ENCODE data around the gene GATA6. TPM values are rescaled to one million over a fixed set of nuclear protein-coding genes. Genes with fewer than 3 reads are reported as not detected.

Gene GATA6
- total and polyA plus RNA-seq, 2 of the 8 experiments (the other 6 are each of a cell fraction or from before 2014, with no cell fraction given) = 0.09 TPM; not detected in 1

DNA sequence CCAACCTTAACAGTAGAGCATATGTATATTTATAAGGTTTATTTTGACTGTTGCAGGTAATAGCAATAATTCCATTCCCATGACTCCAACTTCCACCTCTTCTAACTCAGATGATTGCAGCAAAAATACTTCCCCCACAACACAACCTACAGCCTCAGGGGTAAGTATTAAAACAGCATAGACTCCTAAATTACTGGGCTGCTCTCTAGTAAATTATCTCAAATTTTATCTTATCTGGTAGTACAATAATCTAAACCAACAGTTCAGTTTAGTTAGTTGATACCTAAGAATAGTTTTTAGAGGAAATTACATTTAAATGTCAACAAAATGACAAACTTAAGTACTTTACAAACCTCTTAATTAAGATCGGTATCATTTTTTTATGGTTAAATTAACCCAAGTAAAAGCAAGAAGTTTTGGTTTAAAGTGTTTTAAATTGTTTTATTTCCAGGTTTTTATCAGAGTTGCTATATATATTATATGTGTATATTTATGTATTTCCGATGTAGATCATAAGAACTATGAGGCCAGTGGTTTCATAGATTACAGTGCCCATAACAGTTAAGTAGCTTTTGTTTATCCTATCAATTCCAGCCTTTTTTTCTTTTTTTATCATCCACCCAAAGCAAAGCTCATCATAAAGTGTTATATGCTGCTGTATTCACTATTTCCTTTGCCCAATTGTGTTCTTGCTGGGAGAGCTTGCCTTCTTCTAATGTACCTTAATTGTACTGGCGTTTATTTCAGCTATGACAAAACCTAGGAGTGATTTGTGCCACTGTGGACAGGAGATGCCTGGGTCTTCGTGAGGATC, 13.7 kb downstream of the GATA6 start:
- Histone ChIP-seq H2BK20ac (ENCODE audit: low read length) (no peak overlapping the region), H3K27me3 (replicated peaks in 1 of 4; ENCODE audit: control insufficient read depth in 3 of 4, extremely low read depth in 1 of 4, insufficient read depth in 3 of 4, low read length in 3 of 4) (peaks cover 14 to 27% (median 18%) of the 10 kb centered on the region in 4 experiments)
- no peak for TF ChIP-seq PHF8 (conservative IDR thresholded peaks at IDR 0.05; ENCODE audit: low read depth, low read length)
- TF ChIP-seq SIN3A (conservative IDR thresholded peaks at IDR 0.05 in 1 of 2, IDR thresholded peaks at IDR 0.05 in 1 of 2; ENCODE audit: low read depth in 1 of 2, low read length in 2 of 2) = no peak
- no peak for TF ChIP-seq GABPA (IDR thresholded peaks at IDR 0.05; ENCODE audit: borderline replicate concordance, insufficient read depth, low read length)
- no peak for TF ChIP-seq KDM5A (IDR thresholded peaks at IDR 0.05; ENCODE audit: low read length)
- no peak for TF ChIP-seq SP2 (IDR thresholded peaks at IDR 0.05; ENCODE audit: low read length)
- no peak for TF ChIP-seq HDAC6 (IDR thresholded peaks at IDR 0.05; ENCODE audit: low read depth, low read length)
- TF ChIP-seq TAF1 (IDR thresholded peaks at IDR 0.05; ENCODE audit: low read depth, low read length) = no peak
- no peak for TF ChIP-seq GTF2F1 (IDR thresholded peaks at IDR 0.05; ENCODE audit: borderline replicate concordance, low read depth, low read length)
- TF ChIP-seq, protein P1, sequence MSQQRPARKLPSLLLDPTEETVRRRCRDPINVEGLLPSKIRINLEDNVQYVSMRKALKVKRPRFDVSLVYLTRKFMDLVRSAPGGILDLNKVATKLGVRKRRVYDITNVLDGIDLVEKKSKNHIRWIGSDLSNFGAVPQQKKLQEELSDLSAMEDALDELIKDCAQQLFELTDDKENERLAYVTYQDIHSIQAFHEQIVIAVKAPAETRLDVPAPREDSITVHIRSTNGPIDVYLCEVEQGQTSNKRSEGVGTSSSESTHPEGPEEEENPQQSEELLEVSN (IDR thresholded peaks at IDR 0.05) = no peak
- TF ChIP-seq RAD21 (IDR thresholded peaks at IDR 0.05 in 1 of 2, conservative IDR thresholded peaks at IDR 0.05 in 1 of 2; ENCODE audit: low read depth in 2 of 2, low read length in 2 of 2) = no peak
- no peak for TF ChIP-seq TAF7 (optimal IDR thresholded peaks at IDR 0.05; ENCODE audit: borderline replicate concordance, low read depth, low read length)

More for the DNA sequence above, 13.7 kb downstream of the GATA6 start:
- Histone ChIP-seq H3K9ac (replicated peaks in 1 of 4; ENCODE audit: extremely low read depth in 1 of 4, low read depth in 3 of 4, low read length in 3 of 4) (no peak overlapping the region), H3K4me1 (replicated peaks in 1 of 4; ENCODE audit: control insufficient read depth in 3 of 4, insufficient read depth in 4 of 4, low read length in 3 of 4) (no peaks in the 10 kb centered on the region; a peak in 1 of 7 replicates), H2BK15ac (ENCODE audit: low read length) (no peak overlapping the region), H2BK120ac (replicated peaks; ENCODE audit: low read depth, low read length) (no peak overlapping the region), H3K18ac (ENCODE audit: extremely low read depth, low read length) (no peak overlapping the region), H2AFZ (ENCODE audit: low read length) (no peak overlapping the region), H3K14ac (ENCODE audit: insufficient read length) (no peak overlapping the region), H3K4me3 (ENCODE audit: extremely low read depth in 1 of 4, insufficient read depth in 2 of 4, low read depth in 3 of 4, low read length in 4 of 4) (no peak overlapping the region), H3K79me1 (ENCODE audit: low read depth, low read length) (no peaks in the 10 kb centered on the region), H4K8ac (ENCODE audit: extremely low read depth, insufficient read depth, low read length) (no peak overlapping the region), H3K4ac (replicated peaks; ENCODE audit: insufficient read length, low read depth, low read length) (no peak overlapping the region), H4K5ac (ENCODE audit: insufficient read length, low read depth, low read length) (no peak overlapping the region), H3K79me2 (ENCODE audit: control insufficient read depth in 1 of 2, insufficient read depth in 2 of 2, low read length in 2 of 2) (no peaks in the 10 kb centered on the region), H3K27ac (ENCODE audit: low read depth, low read length) (no peak overlapping the region), H3K23ac (ENCODE audit: insufficient read length) (no peak overlapping the region), H4K20me1 (replicated peaks in 1 of 2; ENCODE audit: control insufficient read depth in 1 of 2, insufficient read depth in 2 of 2, low read length in 2 of 2) (no peaks in the 10 kb centered on the region), H3K4me2 (ENCODE audit: insufficient read depth in 1 of 2, low read depth in 2 of 2, low read length in 2 of 2) (no peak overlapping the region), H2BK12ac (ENCODE audit: low read depth, low read length) (no peak overlapping the region), H4K91ac (replicated peaks; ENCODE audit: insufficient read length, low read length) (no peak overlapping the region), H3K23me2 (ENCODE audit: low read depth, low read length) (no peaks in the 10 kb centered on the region), H2AK5ac (ENCODE audit: low read depth, low read length) (no peak overlapping the region), H3K36me3 (ENCODE audit: control insufficient read depth in 2 of 4, insufficient read depth in 4 of 4, low read length in 3 of 4) (no peaks in the 10 kb centered on the region), H3K9me3 (ENCODE audit: insufficient read depth in 2 of 2, low read depth in 1 of 2, low read length in 1 of 2) (no peaks in the 10 kb centered on the region), H3K56ac (replicated peaks; ENCODE audit: insufficient read length, low read depth, low read length) (no peak overlapping the region), H2BK5ac (ENCODE audit: low read depth, low read length) (no peak overlapping the region)
- CTCF ChIA-PET (ENCODE audit: partially characterized antibody) = interaction anchor here (0.5 to 1.0 kb wide), 2 partner anchors 17 to 243 kb away, joined by 3 read pairs; no protein-coding TSS in a partner anchor
- POLR2A ChIA-PET (ENCODE audit: partially characterized antibody) = no interaction called here
- 95% methylated on average over 4 of the region's 4 CpGs; no CpG with 5 or more reads in 1 of the 2 experiments for WGBS, 2 experiments (ENCODE audit: extremely low coverage in 1 of 2, insufficient coverage in 1 of 2, insufficient read length in 1 of 2, insufficient replicate concordance in 2 of 2, low coverage in 1 of 2, low lambda C conversion rate in 2 of 2, missing lambda C conversion rate in 1 of 2)
- no peak for DNase-seq (ENCODE audit: low read depth in 1 of 2, low spot score in 2 of 2)
- FAIRE-seq = no peak
